ENCODE measurements around the gene PIGW. TPM values are rescaled to one million over a fixed set of nuclear protein-coding genes. Genes with fewer than 3 reads are reported as not detected.

The PIGW gene
- total and polyA plus RNA-seq, 2 of the 8 experiments (the other 6 are each of a cell fraction or from before 2014, with no cell fraction given), result 12.1 to 28.9 TPM

DNA sequence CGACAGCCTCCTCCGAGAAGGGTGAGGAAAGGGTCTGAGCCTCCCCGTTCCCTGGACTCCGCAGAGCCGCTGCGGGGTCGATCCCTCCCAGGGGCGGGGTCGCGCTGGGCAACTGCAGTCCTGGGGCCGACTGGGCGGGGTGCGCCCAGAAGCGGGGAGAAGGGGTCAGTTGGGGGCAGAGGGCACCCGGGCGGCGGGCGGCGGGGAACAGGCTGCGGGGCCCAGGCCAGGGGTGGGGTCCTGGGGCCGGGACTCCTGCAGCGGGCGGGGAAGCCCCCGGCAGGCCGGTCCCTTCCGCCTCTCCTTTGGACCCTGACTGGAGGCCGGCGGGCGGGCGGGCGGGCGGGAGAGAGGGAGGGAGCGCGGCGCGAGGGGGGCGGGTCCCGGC is 10.3 kb downstream of the PIGW start:
- Histone ChIP-seq H3K4me3 (ENCODE audit: extremely low read depth in 1 of 4, insufficient read depth in 2 of 4, low read depth in 3 of 4, low read length in 4 of 4) (peak overlapping the region; percentile 73 to 99 (median 93)), H3K4me2 (ENCODE audit: insufficient read depth in 1 of 2, low read depth in 2 of 2, low read length in 2 of 2) (peak overlapping the region; percentile 68 to 93), H2BK120ac (replicated peaks; ENCODE audit: low read depth, low read length) (no peak overlapping the region), H2AK5ac (ENCODE audit: low read depth, low read length) (no peak overlapping the region), H3K79me2 (ENCODE audit: control insufficient read depth in 1 of 2, insufficient read depth in 2 of 2, low read length in 2 of 2) (peaks cover 6 to 48% of the 10 kb centered on the region in 2 experiments; a peak in 3 of 4 replicates), H2AFZ (ENCODE audit: low read length) (peak overlapping the region; percentile 92; the same call in 1 of the 2 replicates), H3K23ac (ENCODE audit: insufficient read length) (no peak overlapping the region), H3K36me3 (ENCODE audit: control insufficient read depth in 2 of 4, insufficient read depth in 4 of 4, low read length in 3 of 4) (no peaks in the 10 kb centered on the region), H4K91ac (replicated peaks; ENCODE audit: insufficient read length, low read length) (peak overlapping the region; percentile 95), H3K18ac (ENCODE audit: extremely low read depth, low read length) (peak overlapping the region; percentile 78; the same call in 1 of the 2 replicates), H4K20me1 (replicated peaks in 1 of 2; ENCODE audit: control insufficient read depth in 1 of 2, insufficient read depth in 2 of 2, low read length in 2 of 2) (peaks cover 0 to 3% of the 10 kb centered on the region in 2 experiments), H3K23me2 (ENCODE audit: low read depth, low read length) (peaks cover 12% of the 10 kb centered on the region), H2BK12ac (ENCODE audit: low read depth, low read length) (0 out of 2 replicates have a peak overlapping the region, but pooled peaks have one; percentile 75), H2BK15ac (ENCODE audit: low read length) (no peak overlapping the region), H3K4ac (replicated peaks; ENCODE audit: insufficient read length, low read depth, low read length) (no peak overlapping the region), H2BK20ac (ENCODE audit: low read length) (no peak overlapping the region), H3K27ac (ENCODE audit: low read depth, low read length) (peak overlapping the region; percentile 94), H3K9ac (replicated peaks in 1 of 4; ENCODE audit: extremely low read depth in 1 of 4, low read depth in 3 of 4, low read length in 3 of 4) (peak overlapping the region; percentile 72 to 87 (median 85); a peak in 6 of 7 replicates), H3K14ac (ENCODE audit: insufficient read length) (no peak overlapping the region), H4K8ac (ENCODE audit: extremely low read depth, insufficient read depth, low read length) (peak overlapping the region; percentile 92), H3K27me3 (replicated peaks in 1 of 4; ENCODE audit: control insufficient read depth in 3 of 4, extremely low read depth in 1 of 4, insufficient read depth in 3 of 4, low read length in 3 of 4) (no peaks in the 10 kb centered on the region), H3K4me1 (replicated peaks in 1 of 4; ENCODE audit: control insufficient read depth in 3 of 4, insufficient read depth in 4 of 4, low read length in 3 of 4) (peaks cover 0 to 5% (median 1%) of the 10 kb centered on the region in 4 experiments; a peak in 2 of 7 replicates), H4K5ac (ENCODE audit: insufficient read length, low read depth, low read length) (peak overlapping the region; percentile 96), H2BK5ac (ENCODE audit: low read depth, low read length) (peak overlapping the region; percentile 92), H3K56ac (replicated peaks; ENCODE audit: insufficient read length, low read depth, low read length) (peak overlapping the region; percentile 51), H3K9me3 (ENCODE audit: insufficient read depth in 2 of 2, low read depth in 1 of 2, low read length in 1 of 2) (no peaks in the 10 kb centered on the region), H3K79me1 (ENCODE audit: low read depth, low read length) (peaks cover 6% of the 10 kb centered on the region)
- CTCF ChIA-PET (ENCODE audit: partially characterized antibody), result interaction anchor here (0.9 kb wide), 1 partner anchor 11 kb away, joined by 3 read pairs; no protein-coding TSS in a partner anchor
- WGBS, 2 experiments (ENCODE audit: extremely low coverage in 1 of 2, insufficient coverage in 1 of 2, insufficient read length in 1 of 2, insufficient replicate concordance in 2 of 2, low coverage in 1 of 2, low lambda C conversion rate in 2 of 2, missing lambda C conversion rate in 1 of 2), result 2% methylated on average over 10 of the region's 38 CpGs; no CpG with 5 or more reads in 1 of the 2 experiments
- DNase-seq (ENCODE audit: low read depth in 1 of 2, low spot score in 2 of 2), result peak in 1 of 2 experiments; percentile 23
- POLR2A ChIA-PET (ENCODE audit: partially characterized antibody), result interaction anchor here (0.9 to 4.1 kb wide), 6 partner anchors 10 to 46 kb away, joined by 3 to 101 read pairs (median 5); partner anchors contain the start of genes DHRS11, MYO19 and PIGW
- FAIRE-seq, result no peak
- TF ChIP-seq RFX5 (IDR thresholded peaks at IDR 0.05; ENCODE audit: borderline replicate concordance, low read depth, low read length) (no peak), BACH1 (IDR thresholded peaks at IDR 0.05; ENCODE audit: low read length) (no peak), BRCA1 (IDR thresholded peaks at IDR 0.05; ENCODE audit: low read depth, low read length) (no peak), TEAD4 (IDR thresholded peaks at IDR 0.05; ENCODE audit: low read depth, low read length) (no peak), SP1 (IDR thresholded peaks at IDR 0.05; ENCODE audit: low read depth, low read length) (no peak), SP2 (IDR thresholded peaks at IDR 0.05; ENCODE audit: low read length) (no peak), CBX8 (IDR thresholded peaks at IDR 0.05; ENCODE audit: borderline replicate concordance, low read depth, low read length) (no peak), RXRA (IDR thresholded peaks at IDR 0.05; ENCODE audit: insufficient read depth, low read depth, low read length) (no peak), TBP (IDR thresholded peaks at IDR 0.05; ENCODE audit: low read depth, low read length) (no peak), POLR2AphosphoS5 (IDR thresholded peaks at IDR 0.05; ENCODE audit: low read depth, low read length) (no peak; the same call in 1 of the 2 replicates), TAF1 (IDR thresholded peaks at IDR 0.05; ENCODE audit: low read depth, low read length) (peak; percentile 49; the same call in 1 of the 2 replicates)
- TF ChIP-seq, protein P1, sequence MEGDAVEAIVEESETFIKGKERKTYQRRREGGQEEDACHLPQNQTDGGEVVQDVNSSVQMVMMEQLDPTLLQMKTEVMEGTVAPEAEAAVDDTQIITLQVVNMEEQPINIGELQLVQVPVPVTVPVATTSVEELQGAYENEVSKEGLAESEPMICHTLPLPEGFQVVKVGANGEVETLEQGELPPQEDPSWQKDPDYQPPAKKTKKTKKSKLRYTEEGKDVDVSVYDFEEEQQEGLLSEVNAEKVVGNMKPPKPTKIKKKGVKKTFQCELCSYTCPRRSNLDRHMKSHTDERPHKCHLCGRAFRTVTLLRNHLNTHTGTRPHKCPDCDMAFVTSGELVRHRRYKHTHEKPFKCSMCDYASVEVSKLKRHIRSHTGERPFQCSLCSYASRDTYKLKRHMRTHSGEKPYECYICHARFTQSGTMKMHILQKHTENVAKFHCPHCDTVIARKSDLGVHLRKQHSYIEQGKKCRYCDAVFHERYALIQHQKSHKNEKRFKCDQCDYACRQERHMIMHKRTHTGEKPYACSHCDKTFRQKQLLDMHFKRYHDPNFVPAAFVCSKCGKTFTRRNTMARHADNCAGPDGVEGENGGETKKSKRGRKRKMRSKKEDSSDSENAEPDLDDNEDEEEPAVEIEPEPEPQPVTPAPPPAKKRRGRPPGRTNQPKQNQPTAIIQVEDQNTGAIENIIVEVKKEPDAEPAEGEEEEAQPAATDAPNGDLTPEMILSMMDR (IDR thresholded peaks at IDR 0.05; ENCODE audit: control extremely low read depth in 1 of 3, insufficient read depth in 1 of 3, low read depth in 1 of 3, low read length in 3 of 3), result no peak

Data from H1 (cell line).